Liver (tissue), 9 donors: ENCODE results near the gene NR3C1. TPM values are rescaled to one million over a fixed set of nuclear protein-coding genes. Genes with fewer than 3 reads are reported as not detected.

Experiments
- DNase-seq: peaks from one replicate; pipeline ENCODE4 v3.0.0-alpha.2; 2017; ENCODE audit warnings: low spot score
- H3K27ac ChIP-seq, 2 donors: one replicate each; pipeline ENCODE4 v1.7.0; 2013; ENCODE audit warnings: inconsistent platforms in 2 of 2, low read length in 2 of 2, control low read depth in 1 of 2, low read depth in 1 of 2, mild to moderate bottlenecking in 1 of 2
- H3K27me3 ChIP-seq, 4 donors: one replicate each; pipeline versions ENCODE4 v1.6.1 to v1.7.0; 2013; ENCODE audit warnings: low read length in 3 of 4, inconsistent platforms in 1 of 4, mild to moderate bottlenecking in 1 of 4, moderate library complexity in 1 of 4; ENCODE audit not compliant: control insufficient read depth in 4 of 4, insufficient read depth in 4 of 4
- H3K36me3 ChIP-seq, 4 donors: one replicate each; pipeline versions ENCODE4 v1.6.1 to v1.7.0; 2013; ENCODE audit warnings: low read length in 3 of 4, mild to moderate bottlenecking in 3 of 4, low read depth in 1 of 4, moderate library complexity in 1 of 4; ENCODE audit not compliant: control insufficient read depth in 4 of 4, insufficient read depth in 3 of 4
- H3K4me1 ChIP-seq, 4 donors: one replicate each; pipeline versions ENCODE4 v1.6.1 to v1.7.0; 2013; ENCODE audit warnings: low read length in 3 of 4, mild to moderate bottlenecking in 3 of 4, moderate library complexity in 1 of 4; ENCODE audit not compliant: control insufficient read depth in 4 of 4, insufficient read depth in 4 of 4
- H3K4me3 ChIP-seq, 3 donors: one replicate each; pipeline versions ENCODE4 v1.6.1 to v1.7.0; 2013; ENCODE audit warnings: low read length in 3 of 3, control low read depth in 1 of 3, low read depth in 1 of 3, mild to moderate bottlenecking in 1 of 3
- H3K9ac ChIP-seq, 2 donors: one replicate each; pipeline ENCODE4 v1.7.0; 2013; ENCODE audit warnings: low read length in 2 of 2, mild to moderate bottlenecking in 2 of 2, moderate library complexity in 2 of 2, control low read depth in 1 of 2, low read depth in 1 of 2
- H3K9me3 ChIP-seq, 4 donors: one replicate each; pipeline versions ENCODE4 v1.6.1 to v1.7.0; 2013; ENCODE audit warnings: low read length in 3 of 4; ENCODE audit not compliant: control insufficient read depth in 4 of 4
- ATF3 ChIP-seq: IDR thresholded peaks from 2 replicates; pipeline ENCODE4 v1.6.1; 2016; ENCODE audit warnings: antibody characterized with exemption
- CTCF ChIP-seq: fragments of 150-350 bp; IDR thresholded peaks from 2 replicates; pipeline ENCODE4 v1.5.1; 2017; ENCODE audit warnings: improper control_type of control experiment, low read depth, low read length; ENCODE audit not compliant: missing input control
- EGR1 ChIP-seq, 2 donors: IDR thresholded peaks; 2 replicates each; pipeline ENCODE4 v1.6.1; 2016 to 2018; ENCODE audit warnings: antibody characterized with exemption in 2 of 2, low read depth in 2 of 2
- FOXA1 ChIP-seq: IDR thresholded peaks from 2 replicates; pipeline ENCODE4 v1.6.1; 2016; ENCODE audit warnings: antibody characterized with exemption
- FOXA2 ChIP-seq: IDR thresholded peaks from 2 replicates; pipeline ENCODE4 v1.6.1; 2016; ENCODE audit warnings: antibody characterized with exemption
- GABPA ChIP-seq, 2 donors: IDR thresholded peaks in 1 of 2; conservative IDR thresholded peaks in 1 of 2; 2 replicates each; pipeline ENCODE4 v1.6.1; 2016; ENCODE audit warnings: antibody characterized with exemption in 2 of 2, mild to moderate bottlenecking in 1 of 2, moderate library complexity in 1 of 2
- HNF4A ChIP-seq, 2 donors: conservative IDR thresholded peaks; 2 replicates each; pipeline ENCODE4 v1.6.1; 2016; ENCODE audit warnings: antibody characterized with exemption in 2 of 2, mild to moderate bottlenecking in 2 of 2
- HNF4G ChIP-seq: IDR thresholded peaks from 2 replicates; pipeline ENCODE4 v1.6.1; 2016; ENCODE audit warnings: antibody characterized with exemption
- JUND ChIP-seq, 2 donors: IDR thresholded peaks; 2 replicates each; pipeline ENCODE4 v1.6.1; 2016; ENCODE audit warnings: antibody characterized with exemption in 2 of 2
- MAX ChIP-seq: IDR thresholded peaks from 2 replicates; pipeline ENCODE4 v1.6.1; 2016; ENCODE audit warnings: antibody characterized with exemption
- NR2F2 ChIP-seq: IDR thresholded peaks from 2 replicates; pipeline ENCODE4 v1.6.1; 2016; ENCODE audit warnings: antibody characterized with exemption
- RAD21 ChIP-seq, 2 donors: IDR thresholded peaks; 2 replicates each; pipeline ENCODE4 v1.6.1; 2016; ENCODE audit warnings: antibody characterized with exemption in 2 of 2, mild to moderate bottlenecking in 2 of 2
- REST ChIP-seq: IDR thresholded peaks from 2 replicates; pipeline ENCODE4 v1.6.1; 2016; ENCODE audit warnings: antibody characterized with exemption, mild to moderate bottlenecking
- RXRA ChIP-seq, 2 donors: IDR thresholded peaks; 2 replicates each; pipeline ENCODE4 v1.6.1; 2017 to 2018; ENCODE audit warnings: antibody characterized with exemption in 2 of 2, mild to moderate bottlenecking in 1 of 2
- SP1 ChIP-seq: IDR thresholded peaks from 2 replicates; pipeline ENCODE4 v1.6.1; 2018; ENCODE audit warnings: antibody characterized with exemption, mild to moderate bottlenecking
- TAF1 ChIP-seq: conservative IDR thresholded peaks from 2 replicates; pipeline ENCODE4 v1.6.1; 2016; ENCODE audit warnings: antibody characterized with exemption, mild to moderate bottlenecking
- YY1 ChIP-seq: IDR thresholded peaks from 2 replicates; pipeline ENCODE4 v1.6.1; 2016; ENCODE audit warnings: antibody characterized with exemption, mild to moderate bottlenecking
- ZBTB33 ChIP-seq: IDR thresholded peaks from 2 replicates; pipeline ENCODE4 v1.6.1; 2016; ENCODE audit warnings: antibody characterized with exemption
- WGBS: extraction: QIAGEN DNeasy Blood & Tissue Kit; methylation state at CpG from one replicate; pipeline ENCODE4 v1.1.7; 2013; 5-methylcytosine and 5-hydroxymethylcytosine counted together
- polyA plus RNA-seq, 2 donors: library from polyadenylated mRNA; stranded (reverse) in 1 of 2; unstranded in 1 of 2; fragments of 200-250 nt in 1 of 2; fragments of >200 nt in 1 of 2; fragmentation: Nextera tagmentation in 1 of 2; extraction: Ambion mirVana in 1 of 2; gene quantifications; one replicate each; pipeline versions ENCODE4 v1.2.1 to v1.2.3, GENCODE V29; 2013 to 2015
- total RNA-seq, 2 donors: library from RNA; depleted of rRNA; stranded (reverse); fragments of >200 nt; gene quantifications; one replicate each; pipeline ENCODE4 v1.2.3, GENCODE V29; 2014
- donor health status: healthy.
- donor health status: healthy.
- donor health status: healthy.
- donor health status: healthy.
- donor health status: healthy.

NR3C1 gene
- total and polyA plus RNA-seq, 4 donors, result 24.5 to 36.4 (median 29.0) TPM

- Histone ChIP-seq H3K4me3 (no peak overlapping the region), H3K9me3 (no peaks in the 10 kb centered on the region), H3K27ac (no peak overlapping the region), H3K9ac (no peak overlapping the region), H3K36me3 (peaks cover 2 to 30% (median 23%) of the 10 kb centered on the region in 4 donors), H3K4me1 (peaks cover 0 to 3% (median 1%) of the 10 kb centered on the region in 4 donors), H3K27me3 (no peaks in the 10 kb centered on the region)
- DNase-seq, result no peak
- WGBS, result 28% methylated on average over 2 of the region's 2 CpGs
- peak; percentile 64 to 77 for TF ChIP-seq HNF4A (conservative IDR thresholded peaks at IDR 0.05)
- TF ChIP-seq NR2F2, result no peak
- TF ChIP-seq MAX, result no peak
- no peak for TF ChIP-seq HNF4G
- TF ChIP-seq ATF3, result no peak
- TF ChIP-seq RXRA (IDR thresholded peaks at IDR 0.05), result peak in 1 of 2 donors; percentile 46
- no peak for TF ChIP-seq YY1
- TF ChIP-seq FOXA1, result no peak
- TF ChIP-seq GABPA (IDR thresholded peaks at IDR 0.05 in 1 of 2, conservative IDR thresholded peaks at IDR 0.05 in 1 of 2), result no peak
- no peak for TF ChIP-seq ZBTB33
- TF ChIP-seq REST, result no peak
- no peak for TF ChIP-seq EGR1 (IDR thresholded peaks at IDR 0.05; ENCODE audit: low read depth in 2 of 2)
- TF ChIP-seq TAF1, result no peak
- peak; percentile 30 for TF ChIP-seq FOXA2
- TF ChIP-seq RAD21 (IDR thresholded peaks at IDR 0.05), result peak; percentile 37 to 42
- no peak for TF ChIP-seq SP1
- peak; percentile 15 for TF ChIP-seq CTCF
- peak in 1 of 2 donors; percentile 29 for TF ChIP-seq JUND (IDR thresholded peaks at IDR 0.05)
Measured at GRCh38 chr5:143290125-143290524, 113.4 kb downstream of the NR3C1 start.
